Activated naive CD8-positive, alpha-beta T cell treated with anti-CD3 and anti-CD28 coated beads, Interleukin-2, amount 50 U/mL, for 24 hours (primary cell): ENCODE results near the gene MYO3B.

Source experiments
- ATAC-seq: fragments of 150-1000 bp; cut with Tn5 transposase; one replicate; pipeline ENCODE4 v1.10.0; 2021
- DNase-seq: peaks from one replicate; pipeline ENCODE4 v3.0.0; 2021
- H3K27ac Mint-ChIP-seq: one replicate; pipeline ENCODE4 v1.8.0; 2021; ENCODE audit warnings: mild to moderate bottlenecking, mixed read lengths
- H3K27me3 Mint-ChIP-seq: one replicate; pipeline ENCODE4 v1.8.0; 2021; ENCODE audit warnings: mixed read lengths
- H3K36me3 Mint-ChIP-seq: one replicate; pipeline ENCODE4 v1.8.0; 2021; ENCODE audit warnings: low read depth, mixed read lengths
- H3K4me1 Mint-ChIP-seq: one replicate; pipeline ENCODE4 v1.8.0; 2021; ENCODE audit warnings: mixed read lengths
- H3K4me3 Mint-ChIP-seq: one replicate; pipeline ENCODE4 v1.8.0; 2021; ENCODE audit warnings: mild to moderate bottlenecking, moderate library complexity, mixed read lengths
- H3K9me3 Mint-ChIP-seq: one replicate; pipeline ENCODE4 v1.8.0; 2021; ENCODE audit warnings: mixed read lengths

The MYO3B gene

GRCh38 chr2:170155723-170156253 is 22.2 kb upstream of the MYO3B start:
- Mint-ChIP-seq H3K4me1 (no peaks in the 10 kb centered on the region), H3K36me3 (no peaks in the 10 kb centered on the region), H3K4me3 (no peak overlapping the region), H3K27me3 (peaks cover 1% of the 10 kb centered on the region), H3K9me3 (no peaks in the 10 kb centered on the region), H3K27ac (no peak overlapping the region)
- DNase-seq (no peak), ATAC-seq (no peak)

- Mint-ChIP-seq H3K9me3 (no peaks in the 10 kb centered on the region), H3K36me3 (no peaks in the 10 kb centered on the region), H3K4me1 (no peaks in the 10 kb centered on the region), H3K27me3 (peaks cover 1% of the 10 kb centered on the region), H3K4me3 (no peak overlapping the region), H3K27ac (no peak overlapping the region)
- ATAC-seq (no peak), DNase-seq (no peak)
These were observed 21.4 kb upstream of the MYO3B start for GRCh38 chr2:170156592-170156991.

GRCh38 chr2:170157025-170157684 is 20.8 kb upstream of the MYO3B start:
- Mint-ChIP-seq H3K27me3 (peaks cover 1% of the 10 kb centered on the region), H3K4me1 (no peaks in the 10 kb centered on the region), H3K9me3 (no peaks in the 10 kb centered on the region), H3K27ac (no peak overlapping the region), H3K36me3 (no peaks in the 10 kb centered on the region), H3K4me3 (no peak overlapping the region)
- DNase-seq (no peak), ATAC-seq (no peak)

GRCh38 chr2:170159060-170159459 is 18.9 kb upstream of the MYO3B start:
- Mint-ChIP-seq H3K27me3 (peaks cover 4% of the 10 kb centered on the region), H3K4me1 (no peaks in the 10 kb centered on the region), H3K9me3 (no peaks in the 10 kb centered on the region), H3K36me3 (no peaks in the 10 kb centered on the region), H3K4me3 (no peak overlapping the region), H3K27ac (no peak overlapping the region)
- ATAC-seq = no peak
- DNase-seq = no peak

- Mint-ChIP-seq H3K27me3 (peaks cover 4% of the 10 kb centered on the region), H3K36me3 (no peaks in the 10 kb centered on the region), H3K4me1 (peaks cover 2% of the 10 kb centered on the region), H3K9me3 (no peaks in the 10 kb centered on the region), H3K27ac (peak overlapping the region; percentile 58), H3K4me3 (no peak overlapping the region)
- peak; percentile 31 for ATAC-seq
- DNase-seq = no peak
These were observed 16.3 kb upstream of the MYO3B start for GRCh38 chr2:170161516-170162270.

GRCh38 chr2:170162271-170162632 is 15.7 kb upstream of the MYO3B start:
- H3K27me3 Mint-ChIP-seq = peaks cover 4% of the 10 kb centered on the region
- peaks cover 2% of the 10 kb centered on the region for H3K4me1 Mint-ChIP-seq
- peak overlapping the region; percentile 58 for H3K27ac Mint-ChIP-seq
- no peaks in the 10 kb centered on the region for H3K9me3 Mint-ChIP-seq
- no peaks in the 10 kb centered on the region for H3K36me3 Mint-ChIP-seq
- no peak for DNase-seq
- no peak overlapping the region for H3K4me3 Mint-ChIP-seq
- peak; percentile 73 for ATAC-seq

GRCh38 chr2:170163411-170164065 is 14.4 kb upstream of the MYO3B start:
- H3K36me3 Mint-ChIP-seq = no peaks in the 10 kb centered on the region
- H3K4me3 Mint-ChIP-seq = no peak overlapping the region
- no peak for DNase-seq
- no peaks in the 10 kb centered on the region for H3K9me3 Mint-ChIP-seq
- peaks cover 4% of the 10 kb centered on the region for H3K27me3 Mint-ChIP-seq
- H3K4me1 Mint-ChIP-seq = peaks cover 2% of the 10 kb centered on the region
- no peak for ATAC-seq
- H3K27ac Mint-ChIP-seq = no peak overlapping the region

GRCh38 chr2:170165129-170165528 is 12.8 kb upstream of the MYO3B start:
- no peak for ATAC-seq

GRCh38 chr2:170166735-170167134 is 11.2 kb upstream of the MYO3B start:
- ATAC-seq (no peak), DNase-seq (no peak)
- no peak overlapping the region for H3K27ac Mint-ChIP-seq

More at GRCh38 chr2:170165129-170165528, 12.8 kb upstream of the MYO3B start:
- no peak overlapping the region for H3K4me3 Mint-ChIP-seq
- no peak overlapping the region for H3K27ac Mint-ChIP-seq
- DNase-seq = no peak
- H3K9me3 Mint-ChIP-seq = no peaks in the 10 kb centered on the region
- peaks cover 4% of the 10 kb centered on the region for H3K27me3 Mint-ChIP-seq
- H3K36me3 Mint-ChIP-seq = no peaks in the 10 kb centered on the region
- H3K4me1 Mint-ChIP-seq = peaks cover 2% of the 10 kb centered on the region

GRCh38 chr2:170170281-170171040 is 7.5 kb upstream of the MYO3B start:
- no peak for ATAC-seq
- no peaks in the 10 kb centered on the region for H3K27me3 Mint-ChIP-seq

More at GRCh38 chr2:170166735-170167134, 11.2 kb upstream of the MYO3B start:
- Mint-ChIP-seq H3K4me3 (no peak overlapping the region), H3K36me3 (no peaks in the 10 kb centered on the region), H3K27me3 (peaks cover 2% of the 10 kb centered on the region), H3K9me3 (no peaks in the 10 kb centered on the region), H3K4me1 (peaks cover 2% of the 10 kb centered on the region)

GRCh38 chr2:170176212-170176611 is 1.7 kb upstream of the MYO3B start:
- peaks cover 11% of the 10 kb centered on the region for H3K4me1 Mint-ChIP-seq
- H3K36me3 Mint-ChIP-seq = no peaks in the 10 kb centered on the region
- ATAC-seq = no peak
- no peak overlapping the region for H3K4me3 Mint-ChIP-seq
- no peak overlapping the region for H3K27ac Mint-ChIP-seq
- no peaks in the 10 kb centered on the region for H3K27me3 Mint-ChIP-seq
- no peak for DNase-seq
- H3K9me3 Mint-ChIP-seq = no peaks in the 10 kb centered on the region

More at GRCh38 chr2:170170281-170171040, 7.5 kb upstream of the MYO3B start:
- Mint-ChIP-seq H3K4me1 (no peaks in the 10 kb centered on the region), H3K9me3 (no peaks in the 10 kb centered on the region), H3K27ac (no peak overlapping the region), H3K36me3 (no peaks in the 10 kb centered on the region), H3K4me3 (no peak overlapping the region)
- DNase-seq = no peak

GRCh38 chr2:170180031-170180566 is 2.2 kb downstream of the MYO3B start:
- Mint-ChIP-seq H3K9me3 (peaks cover 3% of the 10 kb centered on the region), H3K36me3 (no peaks in the 10 kb centered on the region), H3K27me3 (peaks cover 1% of the 10 kb centered on the region), H3K27ac (no peak overlapping the region), H3K4me1 (peaks cover 11% of the 10 kb centered on the region), H3K4me3 (no peak overlapping the region)
- ATAC-seq (no peak), DNase-seq (no peak)

- no peak for ATAC-seq
- Mint-ChIP-seq H3K9me3 (peaks cover 17% of the 10 kb centered on the region), H3K27me3 (peaks cover 1% of the 10 kb centered on the region)
These were observed 3.7 kb downstream of the MYO3B start for GRCh38 chr2:170181602-170182001.

GRCh38 chr2:170185319-170185718 is 7.4 kb downstream of the MYO3B start:
- H3K36me3 Mint-ChIP-seq = no peaks in the 10 kb centered on the region
- no peak overlapping the region for H3K4me3 Mint-ChIP-seq
- H3K27me3 Mint-ChIP-seq = peaks cover 4% of the 10 kb centered on the region
- H3K4me1 Mint-ChIP-seq = no peaks in the 10 kb centered on the region
- no peak for ATAC-seq
- peaks cover 41% of the 10 kb centered on the region for H3K9me3 Mint-ChIP-seq
- DNase-seq = no peak
- no peak overlapping the region for H3K27ac Mint-ChIP-seq

More at GRCh38 chr2:170181602-170182001, 3.7 kb downstream of the MYO3B start:
- Mint-ChIP-seq H3K27ac (no peak overlapping the region), H3K4me1 (peaks cover 11% of the 10 kb centered on the region), H3K36me3 (no peaks in the 10 kb centered on the region), H3K4me3 (no peak overlapping the region)
- DNase-seq = no peak
